ENCODE data around the gene NOXO1.

GRCh38 chr16:1998852-1999801 lies 17.9 kb upstream of the NOXO1 start:
- no peak for TF ChIP-seq EZH2 (IDR thresholded peaks at IDR 0.05; ENCODE audit: borderline replicate concordance, low read depth, low read length)
- TF ChIP-seq YBX1 (IDR thresholded peaks at IDR 0.05), result no peak
- TF ChIP-seq SMAD1 (IDR thresholded peaks at IDR 0.05; ENCODE audit: low read depth, low read length, partially characterized antibody), result no peak
- no peak for TF ChIP-seq DPF2 (IDR thresholded peaks at IDR 0.05)
- no peak for TF ChIP-seq SMARCC2 (IDR thresholded peaks at IDR 0.05; ENCODE audit: low read depth)
- no peak for TF ChIP-seq POLR2AphosphoS5 (IDR thresholded peaks at IDR 0.05; ENCODE audit: control insufficient read depth, insufficient read depth, low read depth, low read length)
- no peak for TF ChIP-seq DNMT1 (IDR thresholded peaks at IDR 0.05)
- TF ChIP-seq NFIC (IDR thresholded peaks at IDR 0.05), result no peak
- no peak for TF ChIP-seq E2F4 (CRISPR knock-in tag; IDR thresholded peaks at IDR 0.05; ENCODE audit: low read depth)

All from K562 (cell line).